H1 (cell line): Measurements from ENCODE around the gene ARF4. TPM values are rescaled to one million over a fixed set of nuclear protein-coding genes. Genes with fewer than 3 reads are reported as not detected.

Experiments used
- CTCF ChIA-PET: fragments of 300-600 bp; sonication (Branson Sonifier 250); formaldehyde crosslinking; loops from one replicate; lab custom pipeline; 2021; ENCODE audit not compliant: partially characterized antibody; lab: Charles Lee
- POLR2A ChIA-PET: fragments of 300-600 bp; sonication (Branson Sonifier 250); formaldehyde crosslinking; loops from one replicate; lab custom pipeline; 2021; ENCODE audit warnings: inconsistent platforms; ENCODE audit not compliant: partially characterized antibody; lab: Charles Lee
- DNase-seq, 2 experiments: peaks; one replicate each; pipeline versions ENCODE4 v3.0.0 to v3.0.0-alpha.2; 2010 to 2022; ENCODE audit warnings: low spot score in 2 of 2, low read depth in 1 of 2, mixed read lengths in 1 of 2
- FAIRE-seq: peaks from 2 replicates; lab custom pipeline; 2011; peaks lifted over from hg19 to GRCh38; lab: Jason Lieb, UNC
- H2AFZ ChIP-seq: 2 replicates; pipeline ENCODE4 v1.8.1; 2012; ENCODE audit warnings: low read length, inconsistent platforms
- H2AK5ac ChIP-seq: 2 replicates; pipeline ENCODE4 v1.6.1; 2013; ENCODE audit warnings: low read depth, low read length
- H2BK120ac ChIP-seq: replicated peaks from 2 replicates; pipeline ENCODE3; 2013; ENCODE audit warnings: low read depth, low read length, inconsistent platforms
- H2BK12ac ChIP-seq: 2 replicates; pipeline ENCODE4 v1.6.1; 2013; ENCODE audit warnings: low read depth, low read length
- H2BK15ac ChIP-seq: 2 replicates; pipeline ENCODE4 v1.6.1; 2013; ENCODE audit warnings: low read length
- H2BK20ac ChIP-seq: 2 replicates; pipeline ENCODE4 v1.6.1; 2013; ENCODE audit warnings: low read length
- H2BK5ac ChIP-seq: 2 replicates; pipeline ENCODE4 v1.6.1; 2013; ENCODE audit warnings: low read depth, low read length
- H3K14ac ChIP-seq: 2 replicates; pipeline ENCODE4 v1.6.1; 2013; ENCODE audit warnings: inconsistent platforms; ENCODE audit not compliant: insufficient read length
- H3K18ac ChIP-seq: 2 replicates; pipeline ENCODE4 v1.6.1; 2013; ENCODE audit warnings: low read length; ENCODE audit errors: extremely low read depth
- H3K23ac ChIP-seq: 2 replicates; pipeline ENCODE4 v1.6.1; 2013; ENCODE audit warnings: inconsistent platforms; ENCODE audit not compliant: insufficient read length
- H3K23me2 ChIP-seq: 2 replicates; pipeline ENCODE4 v1.6.1; 2013; ENCODE audit warnings: low read depth, low read length
- H3K27ac ChIP-seq: 2 replicates; pipeline ENCODE4 v1.6.1; 2011; ENCODE audit warnings: low read depth, low read length, inconsistent platforms
- H3K27me3 ChIP-seq, 4 experiments: replicated peaks in 1 of 4; 1 replicate in 1 of 4; 2 replicates in 3 of 4; pipeline versions ENCODE4 v1.6.1 to v1.8.1; 2011 to 2013; ENCODE audit warnings: low read length in 3 of 4, mild to moderate bottlenecking in 3 of 4, inconsistent platforms in 2 of 4, mixed read lengths in 2 of 4, moderate library complexity in 1 of 4; ENCODE audit not compliant: control insufficient read depth in 3 of 4, insufficient read depth in 3 of 4; ENCODE audit errors: extremely low read depth in 1 of 4
- H3K36me3 ChIP-seq, 4 experiments: 2 replicates each; pipeline versions ENCODE4 v1.6.1 to v1.8.1; 2011 to 2013; ENCODE audit warnings: mild to moderate bottlenecking in 4 of 4, low read length in 3 of 4, moderate library complexity in 2 of 4, control low read depth in 1 of 4, inconsistent platforms in 1 of 4; ENCODE audit not compliant: insufficient read depth in 4 of 4, control insufficient read depth in 2 of 4
- H3K4ac ChIP-seq: replicated peaks from 2 replicates; pipeline ENCODE3; 2013; ENCODE audit warnings: low read length, low read depth, mixed read lengths, inconsistent platforms; ENCODE audit not compliant: insufficient read length
- H3K4me1 ChIP-seq, 4 experiments: replicated peaks in 1 of 4; 1 replicate in 1 of 4; 2 replicates in 3 of 4; pipeline versions ENCODE4 v1.6.1 to v1.8.1; 2011 to 2013; ENCODE audit warnings: low read length in 3 of 4, inconsistent platforms in 2 of 4, mixed read lengths in 1 of 4; ENCODE audit not compliant: insufficient read depth in 4 of 4, control insufficient read depth in 3 of 4
- H3K4me2 ChIP-seq, 2 experiments: 2 replicates each; pipeline versions ENCODE4 v1.6.1 to v1.8.1; 2011 to 2013; ENCODE audit warnings: low read depth in 2 of 2, low read length in 2 of 2, control low read depth in 1 of 2, inconsistent platforms in 1 of 2, mild to moderate bottlenecking in 1 of 2; ENCODE audit not compliant: insufficient read depth in 1 of 2
- H3K4me3 ChIP-seq, 4 experiments: fragments of 200-600, 300-600 bp in 1 of 4; sonication (generic), shearing (Covaris generic), sonication (Bioruptor Twin) in 1 of 4; 2 replicates each; pipeline versions ENCODE4 v1.5.1 to v1.8.1; 2011 to 2016; ENCODE audit warnings: low read length in 4 of 4, low read depth in 3 of 4, control low read depth in 2 of 4, inconsistent platforms in 2 of 4, mild to moderate bottlenecking in 2 of 4, mixed read lengths in 1 of 4, moderate library complexity in 1 of 4; ENCODE audit not compliant: insufficient read depth in 2 of 4; ENCODE audit errors: extremely low read depth in 1 of 4
- H3K56ac ChIP-seq: replicated peaks from 2 replicates; pipeline ENCODE3; 2013; ENCODE audit warnings: low read depth, mild to moderate bottlenecking, mixed read lengths, low read length, inconsistent platforms; ENCODE audit not compliant: insufficient read length
- H3K79me1 ChIP-seq: 2 replicates; pipeline ENCODE4 v1.6.1; 2013; ENCODE audit warnings: low read depth, low read length, control low read depth
- H3K79me2 ChIP-seq, 2 experiments: 2 replicates each; pipeline versions ENCODE4 v1.6.1 to v1.8.1; 2012 to 2013; ENCODE audit warnings: low read length in 2 of 2, mild to moderate bottlenecking in 2 of 2, inconsistent platforms in 1 of 2; ENCODE audit not compliant: insufficient read depth in 2 of 2, control insufficient read depth in 1 of 2
- H3K9ac ChIP-seq, 4 experiments: replicated peaks in 1 of 4; 1 replicate in 1 of 4; 2 replicates in 3 of 4; pipeline versions ENCODE4 v1.6.1 to v1.8.1; 2011 to 2013; ENCODE audit warnings: low read depth in 3 of 4, low read length in 3 of 4, control low read depth in 2 of 4, mild to moderate bottlenecking in 2 of 4, moderate library complexity in 2 of 4, inconsistent platforms in 1 of 4; ENCODE audit errors: extremely low read depth in 1 of 4
- H3K9me3 ChIP-seq, 2 experiments: 2 replicates each; pipeline versions ENCODE4 v1.6.1 to v1.8.1; 2012 to 2013; ENCODE audit warnings: mild to moderate bottlenecking in 2 of 2, moderate library complexity in 2 of 2, control low read depth in 1 of 2, inconsistent platforms in 1 of 2, low read depth in 1 of 2, low read length in 1 of 2, mixed read lengths in 1 of 2; ENCODE audit not compliant: insufficient read depth in 2 of 2
- H4K20me1 ChIP-seq, 2 experiments: replicated peaks in 1 of 2; 2 replicates each; pipeline versions ENCODE3 to v1.8.1; 2011 to 2013; ENCODE audit warnings: inconsistent platforms in 2 of 2, low read length in 2 of 2, mild to moderate bottlenecking in 1 of 2; ENCODE audit not compliant: insufficient read depth in 2 of 2, control insufficient read depth in 1 of 2
- H4K5ac ChIP-seq: 2 replicates; pipeline ENCODE4 v1.6.1; 2013; ENCODE audit warnings: low read length, low read depth, mixed read lengths, inconsistent platforms; ENCODE audit not compliant: insufficient read length
- H4K8ac ChIP-seq: 2 replicates; pipeline ENCODE4 v1.8.0; 2013; ENCODE audit warnings: mild to moderate bottlenecking, moderate library complexity, low read length, inconsistent platforms; ENCODE audit not compliant: insufficient read depth; ENCODE audit errors: extremely low read depth
- H4K91ac ChIP-seq: replicated peaks from 2 replicates; pipeline ENCODE3; 2013; ENCODE audit warnings: low read length, mixed read lengths, inconsistent platforms; ENCODE audit not compliant: insufficient read length
- CBX8 ChIP-seq: fragments of 300-800, 300-1000 bp; sonication (generic); IDR thresholded peaks from 2 replicates; pipeline ENCODE4 v1.7.1; 2016; ENCODE audit warnings: low read depth, low read length, borderline replicate concordance
- FOSL1 ChIP-seq: IDR thresholded peaks from 2 replicates; pipeline ENCODE4 v1.6.1; 2011; ENCODE audit warnings: mild to moderate bottlenecking, low read depth, low read length, moderate library complexity; ENCODE audit not compliant: insufficient read depth
- KDM5A ChIP-seq: fragments of 200-600 bp; IDR thresholded peaks from 2 replicates; pipeline ENCODE4 v1.7.1; 2012; ENCODE audit warnings: mild to moderate bottlenecking, low read length, inconsistent platforms, mixed read lengths
- NANOG ChIP-seq: IDR thresholded peaks from 2 replicates; pipeline ENCODE4 v1.6.1; 2011; ENCODE audit warnings: low read length, low read depth, mild to moderate bottlenecking, inconsistent platforms; ENCODE audit not compliant: insufficient read depth, poor library complexity, severe bottlenecking
- SIN3A ChIP-seq, 2 experiments: IDR thresholded peaks in 1 of 2; conservative IDR thresholded peaks in 1 of 2; 2 replicates each; pipeline ENCODE4 v1.6.1; 2011 to 2012; ENCODE audit warnings: low read length in 2 of 2, improper control_type of control experiment in 1 of 2, low read depth in 1 of 2, mild to moderate bottlenecking in 1 of 2
- SP1 ChIP-seq: IDR thresholded peaks from 2 replicates; pipeline ENCODE4 v1.6.1; 2011; ENCODE audit warnings: low read depth, low read length
- TAF7 ChIP-seq: optimal IDR thresholded peaks from 2 replicates; pipeline ENCODE3; 2011; ENCODE audit warnings: low read depth, mild to moderate bottlenecking, inconsistent platforms, low read length, moderate library complexity, borderline replicate concordance
- YY1 ChIP-seq: IDR thresholded peaks from 2 replicates; pipeline ENCODE4 v1.6.1; 2011; ENCODE audit warnings: low read depth, mild to moderate bottlenecking, low read length
- WGBS, 2 experiments: shearing (Covaris generic) in 1 of 2; methylation state at CpG; one replicate each; pipeline versions ENCODE4 v1.1.6 to v1.1.7; 2013 to 2015; ENCODE audit warnings: low lambda C conversion rate in 2 of 2, mixed read lengths in 2 of 2, inconsistent platforms in 1 of 2, low coverage in 1 of 2, missing lambda C conversion rate in 1 of 2; ENCODE audit not compliant: insufficient replicate concordance in 2 of 2, insufficient coverage in 1 of 2, insufficient read length in 1 of 2; ENCODE audit errors: extremely low coverage in 1 of 2, missing lambda C conversion rate in 1 of 2; 5-methylcytosine and 5-hydroxymethylcytosine counted together
- polyA plus RNA-seq, 7 experiments: library from polyadenylated mRNA; depleted of rRNA in 3 of 7; stranded (reverse) in 5 of 7; unstranded in 2 of 7; fragments of >200 nt in 5 of 7; fragments of 200-250 nt in 2 of 7; gene quantifications; 1 replicate in 5 of 7; 2 replicates in 1 of 7; 4 replicates in 1 of 7; pipeline versions ENCODE4 v1.2.1 to v1.2.3, GENCODE V29; 2011 to 2013; ENCODE audit warnings: missing spikeins in 2 of 7, mixed read lengths in 2 of 7
- total RNA-seq: library from RNA; stranded (reverse); fragmentation: NEBNext Ultra II Directional; extraction: Animal tissue kit (Norgen Biotek cat#: 25700); gene quantifications from 2 replicates; pipeline ENCODE4 v1.2.1, GENCODE V29; 2021

Gene ARF4
- total and polyA plus RNA-seq, 2 of the 8 experiments (the other 6 are each of a cell fraction or from before 2014, with no cell fraction given), result 138 to 165 TPM

GRCh38 chr3:57644740-57645139 is 47.6 kb upstream of the ARF4 start:
- Histone ChIP-seq H2BK15ac (no peak overlapping the region), H3K4me3 (no peak overlapping the region), H3K4me1 (no peaks in the 10 kb centered on the region), H3K18ac (no peak overlapping the region), H3K23me2 (no peaks in the 10 kb centered on the region), H2AFZ (no peak overlapping the region), H2BK20ac (no peak overlapping the region), H3K23ac (no peak overlapping the region), H3K9ac (no peak overlapping the region), H2BK120ac (no peak overlapping the region), H3K14ac (no peak overlapping the region), H4K20me1 (no peaks in the 10 kb centered on the region), H3K4ac (no peak overlapping the region), H3K4me2 (no peak overlapping the region), H4K91ac (no peak overlapping the region), H4K5ac (no peak overlapping the region), H3K56ac (no peak overlapping the region), H3K79me2 (no peaks in the 10 kb centered on the region), H4K8ac (no peak overlapping the region), H2BK5ac (no peak overlapping the region), H3K27ac (no peak overlapping the region), H3K79me1 (no peaks in the 10 kb centered on the region), H2BK12ac (no peak overlapping the region), H2AK5ac (no peak overlapping the region), H3K9me3 (no peaks in the 10 kb centered on the region), H3K27me3 (no peaks in the 10 kb centered on the region), H3K36me3 (peaks cover 0 to 3% (median under 1%) of the 10 kb centered on the region in 4 experiments; a peak in 3 of 8 replicates)
- 85% methylated on average over 4 of the region's 4 CpGs; no CpG with 5 or more reads in 1 of the 2 experiments for WGBS, 2 experiments
- POLR2A ChIA-PET, result interaction anchor here (0.8 kb wide), 1 partner anchor 27 kb away, joined by 3 read pairs; no protein-coding TSS in a partner anchor
- CTCF ChIA-PET, result interaction anchor here (0.6 to 1.7 kb wide), 3 partner anchors 10 to 212 kb away, joined by 3 to 6 read pairs (median 4); no protein-coding TSS in a partner anchor
- TF ChIP-seq NANOG (no peak), FOSL1 (no peak), CBX8 (no peak), TAF7 (no peak), SIN3A (conservative IDR thresholded peaks at IDR 0.05 in 1 of 2, IDR thresholded peaks at IDR 0.05 in 1 of 2; ENCODE audit: low read depth in 1 of 2, low read length in 2 of 2) (no peak), YY1 (no peak), KDM5A (no peak), SP1 (no peak)
- FAIRE-seq (no peak), DNase-seq (no peak)
